ES-I3 (cell line): ENCODE data around the gene CES3.

Source experiments
- H3K36me3 ChIP-seq: 2 replicates; pipeline ENCODE4 v1.6.1; 2013; ENCODE audit warnings: mild to moderate bottlenecking, low read length, control low read depth, moderate library complexity; ENCODE audit not compliant: insufficient read depth
- H3K4me1 ChIP-seq: 2 replicates; pipeline ENCODE4 v1.6.1; 2013; ENCODE audit warnings: mild to moderate bottlenecking, control low read depth, low read length; ENCODE audit not compliant: insufficient read depth
- H3K9ac ChIP-seq: 2 replicates; pipeline ENCODE4 v1.6.1; 2013; ENCODE audit warnings: low read depth, mild to moderate bottlenecking, low read length, moderate library complexity
- H3K9me3 ChIP-seq: 2 replicates; pipeline ENCODE4 v1.6.1; 2013; ENCODE audit warnings: mild to moderate bottlenecking, low read length, moderate library complexity; ENCODE audit not compliant: control insufficient read depth, insufficient read depth

Gene CES3

DNA sequence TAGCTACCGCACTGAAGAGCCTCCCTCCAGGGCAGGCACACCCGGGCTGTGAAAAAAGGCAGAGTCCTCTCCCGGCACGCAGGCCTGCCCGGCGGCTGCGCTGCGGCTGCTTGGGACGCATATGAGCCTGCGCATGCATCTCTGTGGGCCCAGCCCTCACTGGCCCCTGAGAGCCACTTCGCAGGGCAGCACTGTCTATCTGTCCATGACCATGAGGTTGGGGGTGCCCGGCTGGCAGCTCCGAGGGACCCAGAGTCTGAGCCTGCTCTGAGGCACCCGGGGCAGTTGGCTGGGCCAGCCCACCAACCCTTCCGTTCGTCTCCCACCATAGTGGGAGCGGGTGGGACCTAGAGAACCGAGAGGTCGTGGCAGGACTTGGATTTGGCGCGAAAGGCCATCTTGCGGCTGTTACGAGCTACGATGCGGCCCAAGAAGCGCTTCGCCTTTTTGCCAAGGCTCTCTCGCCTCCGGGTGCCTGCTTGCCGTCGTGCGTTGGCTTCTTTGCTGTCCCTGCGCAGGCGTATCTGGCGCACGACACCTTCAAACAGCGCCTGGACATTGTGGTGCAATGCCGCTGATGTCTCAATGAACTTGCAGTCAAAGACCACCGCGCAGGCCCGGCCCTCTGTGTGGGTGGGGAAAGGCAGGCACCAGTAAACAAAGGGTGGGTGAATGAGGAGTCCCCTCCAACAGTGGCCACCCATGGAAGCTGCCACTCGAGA lies 39.2 kb upstream of the CES3 start:
- Histone ChIP-seq H3K9ac (no peak overlapping the region), H3K4me1 (peaks cover 4% of the 10 kb centered on the region; the same call in 1 of the 2 replicates), H3K9me3 (no peaks in the 10 kb centered on the region), H3K36me3 (no peaks in the 10 kb centered on the region)

DNA sequence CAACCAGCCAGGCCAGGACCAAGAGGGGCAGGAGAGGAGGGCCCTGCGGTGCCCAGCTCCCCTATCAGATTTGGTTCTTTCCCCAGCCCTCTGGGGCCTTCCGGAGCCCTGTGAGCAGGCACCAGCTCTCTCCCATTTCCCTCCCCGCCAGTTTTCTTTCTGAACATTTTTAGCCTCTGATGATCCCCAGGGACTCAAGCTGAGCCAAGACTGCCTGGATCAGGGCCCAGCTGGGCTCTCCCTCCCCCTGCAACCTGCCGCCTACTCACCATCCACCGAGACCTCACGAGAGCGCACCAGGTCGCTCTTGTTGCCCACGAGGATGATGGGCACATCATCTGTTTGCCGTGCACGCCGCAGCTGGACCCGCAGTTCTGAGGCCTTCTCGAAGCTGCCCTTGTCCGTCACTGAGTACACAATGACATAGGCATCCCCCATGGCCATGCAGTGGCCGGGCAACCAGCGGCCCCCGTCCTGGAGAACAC lies 37.8 kb upstream of the CES3 start:
- H3K9ac ChIP-seq: no peak overlapping the region
- no peaks in the 10 kb centered on the region for H3K36me3 ChIP-seq
- H3K4me1 ChIP-seq: peaks cover 13% of the 10 kb centered on the region; the same call in 1 of the 2 replicates
- no peaks in the 10 kb centered on the region for H3K9me3 ChIP-seq

DNA sequence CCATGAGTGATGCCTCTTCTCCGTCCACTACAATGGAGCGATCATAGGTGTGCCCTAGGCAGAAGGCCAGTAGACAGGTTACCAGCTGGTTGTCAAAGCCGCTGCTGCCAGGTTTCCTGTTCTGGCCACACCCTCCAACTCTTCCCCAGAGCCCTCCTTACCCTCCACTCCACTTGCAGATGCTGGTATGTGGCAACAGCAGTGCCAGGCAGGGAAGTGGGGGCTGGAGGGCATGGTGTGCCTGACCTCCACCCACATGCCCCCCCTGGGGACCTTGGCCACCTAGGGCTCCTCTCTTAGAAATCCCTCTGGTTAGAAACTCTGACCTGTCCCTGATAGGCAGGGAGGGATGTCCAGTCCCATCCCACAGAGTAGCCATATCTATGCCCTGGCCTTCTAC lies 37.2 kb upstream of the CES3 start:
- H3K4me1 ChIP-seq: peaks cover 13% of the 10 kb centered on the region; the same call in 1 of the 2 replicates
- H3K36me3 ChIP-seq: no peaks in the 10 kb centered on the region
- no peaks in the 10 kb centered on the region for H3K9me3 ChIP-seq
- H3K9ac ChIP-seq: no peak overlapping the region

- Histone ChIP-seq H3K9me3 (no peaks in the 10 kb centered on the region), H3K36me3 (no peaks in the 10 kb centered on the region), H3K9ac (peak overlapping the region; percentile 60; the same call in 1 of the 2 replicates), H3K4me1 (peaks cover 13% of the 10 kb centered on the region; the same call in 1 of the 2 replicates)
Observed at GRCh38 chr16:66924527-66925321, 36.3 kb upstream of the CES3 start.

DNA sequence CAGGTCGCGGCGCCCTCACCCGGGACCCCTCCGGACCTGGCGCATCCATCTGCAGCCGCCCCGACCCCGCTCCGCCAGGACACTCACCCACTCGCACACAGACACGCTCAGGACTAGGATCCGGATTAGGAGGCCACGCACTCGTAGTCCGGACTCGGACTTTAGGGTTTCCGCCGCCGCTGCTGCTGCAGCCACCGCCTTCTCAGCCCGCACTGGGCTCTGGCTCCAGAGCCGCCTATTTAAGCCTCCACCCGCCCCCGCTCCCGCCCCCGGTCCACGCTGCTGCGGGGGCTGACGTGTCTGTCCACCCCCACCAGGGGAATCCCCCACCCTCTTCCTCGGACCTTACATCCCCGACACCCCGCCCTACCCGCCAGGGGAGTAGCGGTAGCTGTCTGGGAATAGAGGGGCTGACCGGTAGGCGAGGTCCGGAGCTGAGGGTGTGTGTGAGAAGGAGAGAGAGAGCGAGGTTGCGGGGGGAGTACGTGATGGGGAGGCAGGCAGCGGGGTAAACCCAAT lies 35.7 kb upstream of the CES3 start, which contains the start of gene RRAD:
TSS of gene RRAD (minus strand) at position 214 of the 519 bp plus-strand sequence. CDS start 356 bp downstream, outside the sequence.
- H3K9me3 ChIP-seq: no peaks in the 10 kb centered on the region
- peak within 1 kb of the TSS; percentile 60; the same call in 1 of the 2 replicates for H3K9ac ChIP-seq
- H3K36me3 ChIP-seq: no peaks in the 10 kb centered on the region
- peaks cover 13% of the 10 kb centered on the region; the same call in 1 of the 2 replicates for H3K4me1 ChIP-seq

DNA sequence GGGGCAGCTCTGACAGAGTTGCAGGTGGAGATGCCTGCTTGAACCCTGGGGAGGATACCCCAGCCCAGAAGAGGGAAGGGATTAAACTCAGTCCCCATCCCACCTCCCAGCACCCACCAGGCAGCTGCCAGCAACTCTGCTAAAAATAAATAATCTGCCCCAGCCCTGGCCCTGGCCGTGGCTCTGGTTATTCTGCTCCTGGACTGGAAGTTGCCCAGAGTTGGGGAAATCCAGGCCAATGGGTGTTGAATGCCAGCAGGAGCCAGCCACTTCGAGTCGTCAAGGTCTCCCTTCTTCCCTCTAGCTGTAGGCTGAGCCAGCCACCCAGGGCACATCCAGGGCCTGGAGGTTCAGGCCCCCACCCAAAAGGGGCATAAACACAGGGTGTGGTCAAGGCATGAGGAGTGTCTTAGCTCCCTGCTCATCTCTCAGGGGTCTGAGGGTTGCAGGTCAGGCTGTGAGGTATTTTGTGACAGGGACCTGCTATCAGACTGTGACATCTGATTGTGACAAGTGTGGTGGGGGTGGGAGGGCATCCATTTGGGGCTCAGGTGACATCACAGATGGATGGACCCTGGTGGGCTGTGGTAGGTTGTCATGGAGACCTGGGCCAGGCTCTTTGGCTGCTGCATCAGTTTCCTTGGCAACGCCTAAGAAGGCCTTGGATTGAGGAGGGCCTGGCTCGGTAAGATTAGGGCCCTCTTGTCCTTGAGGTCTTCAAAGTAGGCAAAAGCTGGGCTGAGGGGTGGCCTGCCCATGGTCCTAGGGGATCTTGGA lies 34.7 kb upstream of the CES3 start:
- no peaks in the 10 kb centered on the region for H3K9me3 ChIP-seq
- no peaks in the 10 kb centered on the region for H3K36me3 ChIP-seq
- H3K4me1 ChIP-seq: peaks cover 11% of the 10 kb centered on the region; the same call in 1 of the 2 replicates
- H3K9ac ChIP-seq: no peak overlapping the region

DNA sequence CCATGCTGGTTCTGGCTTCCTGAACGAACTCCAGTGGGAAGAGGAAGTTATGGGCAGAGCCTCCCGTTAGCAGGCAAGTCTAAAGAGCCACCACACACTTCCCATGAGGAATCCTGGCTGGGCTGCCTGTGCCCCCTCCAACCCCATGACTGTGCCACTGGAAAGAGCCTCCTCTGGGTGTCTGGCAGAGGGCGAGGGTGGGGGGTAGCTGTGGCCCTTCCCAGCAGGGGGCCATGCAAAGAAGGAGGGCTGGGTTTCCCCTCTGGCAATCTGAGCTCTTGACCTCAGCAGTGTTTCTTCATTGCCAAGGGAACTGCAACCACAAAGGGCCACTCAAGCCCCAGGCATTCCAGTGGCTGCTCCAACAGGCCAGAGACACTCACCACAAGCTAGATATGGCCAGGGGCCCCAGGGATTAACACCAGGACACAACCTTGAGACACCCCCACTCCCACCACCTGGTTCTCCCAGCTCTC lies 34.1 kb upstream of the CES3 start:
- H3K36me3 ChIP-seq: no peaks in the 10 kb centered on the region
- no peaks in the 10 kb centered on the region for H3K9me3 ChIP-seq
- peaks cover 10% of the 10 kb centered on the region; the same call in 1 of the 2 replicates for H3K4me1 ChIP-seq
- H3K9ac ChIP-seq: no peak overlapping the region

DNA sequence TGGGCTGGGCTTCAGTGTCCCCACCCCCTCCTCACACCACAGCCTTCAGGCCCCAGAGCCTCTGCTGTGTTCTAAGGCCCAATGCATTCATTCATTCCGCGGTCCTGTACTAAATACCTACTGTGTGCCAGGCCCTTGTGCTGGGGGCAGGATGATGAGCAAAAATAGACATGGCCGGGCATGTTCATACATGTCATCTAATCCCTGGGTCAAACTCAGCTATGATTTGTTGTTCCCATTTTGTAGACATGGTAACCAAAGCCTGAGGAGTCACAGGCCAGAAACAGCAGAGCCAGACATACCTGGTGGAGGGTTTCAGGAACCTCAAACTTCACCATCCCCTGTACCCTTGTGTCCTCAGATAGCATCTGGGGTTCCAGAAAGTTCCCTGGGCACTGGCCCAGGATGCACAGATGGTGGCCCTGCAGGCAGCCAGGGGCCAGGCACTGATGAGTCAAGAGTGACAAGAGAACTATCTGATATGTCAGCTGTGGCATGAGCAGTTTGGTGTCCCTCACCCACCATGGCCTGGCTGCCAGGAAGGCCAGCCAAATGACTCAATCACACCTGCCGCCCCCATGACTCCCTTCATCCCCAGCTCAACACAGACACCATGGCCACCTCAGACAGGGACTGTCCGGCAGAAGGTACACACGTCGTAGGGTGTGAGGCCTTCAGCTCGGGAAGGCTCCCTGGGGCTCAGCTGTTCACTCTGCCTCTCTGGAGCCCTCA lies 33.0 kb upstream of the CES3 start:
- peaks cover 10% of the 10 kb centered on the region; the same call in 1 of the 2 replicates for H3K4me1 ChIP-seq
- H3K9me3 ChIP-seq: no peaks in the 10 kb centered on the region
- H3K9ac ChIP-seq: no peak overlapping the region
- no peaks in the 10 kb centered on the region for H3K36me3 ChIP-seq

DNA sequence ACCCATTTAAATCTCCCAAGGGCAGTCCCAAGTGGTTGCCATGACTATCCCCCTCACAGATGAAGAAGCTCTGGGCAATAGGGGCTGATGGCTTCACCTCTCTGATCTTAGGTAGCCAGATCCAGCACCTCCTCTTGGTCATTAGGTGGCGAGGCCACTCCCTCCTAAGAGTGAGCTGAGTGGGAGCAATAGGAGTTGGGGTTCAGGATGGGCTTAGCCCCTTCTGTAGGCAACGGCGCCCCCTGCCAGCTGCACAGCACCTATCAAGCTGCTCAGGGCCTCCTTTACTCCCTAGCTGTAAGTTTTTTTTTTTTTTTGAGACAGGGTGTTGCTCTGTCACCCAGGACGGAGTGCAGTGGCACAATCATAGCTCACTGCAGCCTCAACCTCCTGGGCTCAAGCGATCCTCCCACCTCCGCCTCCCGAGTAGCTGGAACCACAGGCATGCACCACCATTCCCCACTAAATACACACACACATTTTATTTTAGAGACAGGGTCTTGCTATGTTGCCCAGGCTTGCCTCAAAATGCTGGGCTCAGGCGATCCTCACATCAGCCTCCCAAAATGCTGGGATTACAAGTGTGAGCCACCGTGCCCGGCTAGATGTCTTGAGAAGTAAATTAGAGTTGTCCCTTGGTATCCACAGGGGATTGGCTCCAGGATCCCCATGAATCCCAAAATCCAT lies 32.2 kb upstream of the CES3 start:
- no peaks in the 10 kb centered on the region for H3K36me3 ChIP-seq

GRCh38 chr16:66930189-66930588 lies 30.9 kb upstream of the CES3 start:
- no peak overlapping the region for H3K9ac ChIP-seq
- H3K36me3 ChIP-seq: no peaks in the 10 kb centered on the region
- peaks cover 15% of the 10 kb centered on the region; the same call in 1 of the 2 replicates for H3K4me1 ChIP-seq
- no peaks in the 10 kb centered on the region for H3K9me3 ChIP-seq

More for the DNA sequence above, 32.2 kb upstream of the CES3 start:
- no peaks in the 10 kb centered on the region for H3K9me3 ChIP-seq
- no peak overlapping the region for H3K9ac ChIP-seq
- peaks cover 15% of the 10 kb centered on the region; the same call in 1 of the 2 replicates for H3K4me1 ChIP-seq

GRCh38 chr16:66931665-66932064 lies 29.4 kb upstream of the CES3 start:
- Histone ChIP-seq H3K9ac (no peak overlapping the region), H3K4me1 (peaks cover 15% of the 10 kb centered on the region; the same call in 1 of the 2 replicates), H3K9me3 (no peaks in the 10 kb centered on the region), H3K36me3 (no peaks in the 10 kb centered on the region)

- Histone ChIP-seq H3K36me3 (no peaks in the 10 kb centered on the region), H3K4me1 (peaks cover 15% of the 10 kb centered on the region; the same call in 1 of the 2 replicates), H3K9ac (no peak overlapping the region), H3K9me3 (no peaks in the 10 kb centered on the region)
Observed at GRCh38 chr16:66932076-66932475, 29.0 kb upstream of the CES3 start.

- Histone ChIP-seq H3K4me1 (peaks cover 5% of the 10 kb centered on the region; the same call in 1 of the 2 replicates), H3K9ac (peak overlapping the region; percentile 97), H3K9me3 (no peaks in the 10 kb centered on the region), H3K36me3 (no peaks in the 10 kb centered on the region; the same call in 1 of the 2 replicates)
Observed at GRCh38 chr16:66933776-66934137, 27.3 kb upstream of the CES3 start.
